GM12874 (cell line): ENCODE data around the gene SCO2.

Experiments used
- CTCF ChIP-seq: IDR thresholded peaks from 2 replicates; pipeline ENCODE4 v1.5.1; 2011; ENCODE audit warnings: low read depth, mild to moderate bottlenecking, control low read depth, low read length, moderate library complexity; ENCODE audit not compliant: insufficient read depth

The SCO2 gene

DNA sequence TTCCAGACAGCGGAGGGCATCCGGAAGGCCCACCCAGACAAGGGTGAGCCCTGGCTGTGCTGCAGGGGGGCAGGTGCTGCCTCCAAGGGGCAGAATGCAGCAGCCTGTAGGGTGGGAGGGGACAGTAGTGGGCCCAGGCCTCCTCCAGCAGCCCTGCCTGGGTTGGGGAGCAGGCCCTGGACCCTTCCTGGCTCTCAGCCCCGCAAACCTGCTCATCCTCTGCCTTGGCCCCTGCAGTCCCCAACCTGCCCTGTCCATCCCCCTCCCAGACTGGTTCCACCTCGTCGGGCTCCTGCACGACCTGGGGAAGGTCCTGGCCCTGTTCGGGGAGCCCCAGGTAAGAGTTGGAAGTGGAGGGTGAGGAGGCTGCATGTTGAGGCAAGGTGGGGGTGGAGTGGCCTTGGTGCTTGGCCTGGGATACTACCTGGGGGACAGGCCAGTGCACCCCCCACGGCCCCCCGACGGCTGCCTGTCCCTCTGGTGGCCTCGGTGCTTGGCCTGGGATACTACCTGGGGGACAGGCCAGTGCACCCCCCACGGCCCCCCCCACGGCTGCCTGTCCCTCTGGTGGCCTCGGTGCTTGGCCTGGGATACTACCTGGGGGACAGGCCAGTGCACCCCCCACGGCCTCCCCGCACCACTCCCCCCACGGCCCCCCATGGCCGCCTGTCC is 37.3 kb downstream of the SCO2 start:
- TF ChIP-seq CTCF: no peak

GRCh38 chr22:50487290-50488005 is 38.0 kb downstream of the SCO2 start:
- TF ChIP-seq CTCF: no peak

DNA sequence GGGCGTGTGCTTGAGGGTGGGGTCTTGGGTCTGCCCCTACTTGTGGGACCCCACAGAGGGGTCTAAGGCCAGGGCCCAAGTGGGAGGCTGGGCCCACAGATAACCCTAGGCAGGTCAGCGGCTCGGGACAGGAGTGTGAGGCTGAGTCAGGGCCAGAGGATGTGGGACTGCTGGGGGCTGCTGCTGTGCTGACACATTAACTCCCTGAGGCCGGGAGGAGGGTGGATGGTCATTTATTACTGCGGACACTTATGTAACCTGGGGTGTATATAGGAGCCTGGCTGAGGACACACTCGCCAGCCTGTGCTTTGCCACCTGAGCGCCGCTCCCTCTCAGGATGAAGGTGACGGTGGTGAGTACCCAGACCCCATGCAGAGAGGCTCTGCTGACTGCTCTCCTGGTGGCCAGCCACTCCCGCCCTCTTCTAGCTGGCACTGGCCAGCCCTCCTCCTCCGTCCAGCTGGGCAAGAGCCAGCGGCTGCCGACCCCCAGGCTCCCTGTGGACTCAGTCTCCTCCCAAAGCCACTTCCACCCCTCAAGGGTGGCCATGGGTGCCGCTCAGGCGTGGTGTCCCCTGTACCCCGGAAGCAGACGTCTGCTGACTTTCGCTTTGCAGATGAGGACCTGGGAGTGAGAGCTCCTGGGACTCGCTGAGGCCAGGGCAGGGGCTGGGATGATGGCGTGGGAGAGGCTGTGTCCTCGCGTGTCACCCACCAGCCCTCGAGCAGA is 38.7 kb downstream of the SCO2 start, which contains the start of gene MIOX:
Gene MIOX (plus strand): TSS at position 299 of the 729 bp plus-strand sequence. CDS start 39 bp downstream, at position 338.
- TF ChIP-seq CTCF: no peak

DNA sequence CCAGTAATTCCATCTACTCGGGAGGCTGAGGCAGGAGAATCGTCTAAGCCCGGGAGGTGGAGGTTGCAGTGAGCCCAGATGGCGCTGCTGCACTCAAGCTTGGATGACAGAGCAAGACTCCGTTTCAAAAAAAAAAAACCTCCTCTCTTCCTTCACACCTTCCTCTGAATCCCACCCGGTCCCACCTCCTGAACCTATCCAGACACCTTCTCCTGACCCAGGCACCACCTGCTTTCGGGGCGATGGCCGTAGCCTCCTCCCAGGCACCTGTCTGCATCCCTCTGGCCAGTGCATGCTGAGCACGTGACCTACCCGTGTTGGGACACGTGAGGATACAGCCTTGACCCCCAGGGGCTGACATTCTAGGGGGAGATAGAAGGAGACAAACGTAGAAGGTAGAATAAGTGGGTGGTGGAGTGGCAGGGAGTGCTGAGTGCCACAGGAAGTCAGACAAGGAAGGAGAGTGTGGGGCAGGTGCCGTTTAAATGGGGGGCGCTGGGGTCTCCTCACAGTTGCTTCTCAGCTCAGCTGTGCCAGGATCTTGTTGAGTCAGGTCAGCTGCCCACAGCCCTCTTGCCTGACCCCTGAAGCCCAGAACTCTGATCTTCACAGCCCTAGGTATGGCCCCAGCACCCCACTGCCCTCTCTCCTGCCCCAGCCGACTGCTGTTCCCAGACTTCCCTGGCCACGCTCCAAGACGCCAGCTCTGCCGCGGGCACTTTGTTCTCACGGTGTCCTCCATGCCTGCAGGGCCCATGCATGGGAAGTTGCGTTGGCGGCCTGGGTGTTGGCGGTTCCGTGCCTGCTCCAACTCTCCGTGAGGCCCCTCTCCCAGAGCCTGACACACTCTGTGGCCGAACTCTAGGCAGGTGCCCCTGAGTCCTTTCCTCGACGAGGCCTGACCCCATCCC is 39.9 kb downstream of the SCO2 start:
- TF ChIP-seq CTCF: no peak

GRCh38 chr22:50483977-50484853 is 41.2 kb downstream of the SCO2 start:
- no peak for TF ChIP-seq CTCF

DNA sequence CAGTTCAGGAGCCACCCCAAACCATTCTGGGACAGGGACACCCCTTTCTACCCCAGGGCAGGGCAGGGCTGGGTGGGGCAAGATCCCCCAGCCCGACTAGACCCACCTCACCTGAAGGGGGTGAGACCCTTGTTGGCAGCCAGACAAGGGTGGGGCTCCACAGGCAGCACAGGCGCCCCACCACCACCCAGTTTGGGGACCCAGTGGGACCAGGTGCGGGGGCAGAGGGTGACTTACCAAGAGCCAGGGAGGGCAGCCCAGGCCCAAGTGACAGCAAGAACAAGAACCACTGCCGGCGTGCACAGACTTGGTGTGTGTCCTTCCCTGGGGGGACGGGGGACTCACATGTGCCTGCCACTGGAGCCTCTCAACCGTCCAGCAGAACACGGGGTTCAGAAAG is 41.8 kb downstream of the SCO2 start:
- TF ChIP-seq CTCF: no peak
